GM21367 (cell line): Measurements from ENCODE around the gene GNL3.
"Not testable (repeated sequence)": the region's sequence is repeated elsewhere in the genome, so short reads cannot be mapped to it uniquely, and the experiment has no call there.

ENCODE experiments used
- ATAC-seq: cut with Tn5 transposase; IDR thresholded peaks from one replicate; pipeline ENCODE4 v1.9.1; 2021; ENCODE audit not compliant: unreplicated experiment

Gene GNL3

DNA sequence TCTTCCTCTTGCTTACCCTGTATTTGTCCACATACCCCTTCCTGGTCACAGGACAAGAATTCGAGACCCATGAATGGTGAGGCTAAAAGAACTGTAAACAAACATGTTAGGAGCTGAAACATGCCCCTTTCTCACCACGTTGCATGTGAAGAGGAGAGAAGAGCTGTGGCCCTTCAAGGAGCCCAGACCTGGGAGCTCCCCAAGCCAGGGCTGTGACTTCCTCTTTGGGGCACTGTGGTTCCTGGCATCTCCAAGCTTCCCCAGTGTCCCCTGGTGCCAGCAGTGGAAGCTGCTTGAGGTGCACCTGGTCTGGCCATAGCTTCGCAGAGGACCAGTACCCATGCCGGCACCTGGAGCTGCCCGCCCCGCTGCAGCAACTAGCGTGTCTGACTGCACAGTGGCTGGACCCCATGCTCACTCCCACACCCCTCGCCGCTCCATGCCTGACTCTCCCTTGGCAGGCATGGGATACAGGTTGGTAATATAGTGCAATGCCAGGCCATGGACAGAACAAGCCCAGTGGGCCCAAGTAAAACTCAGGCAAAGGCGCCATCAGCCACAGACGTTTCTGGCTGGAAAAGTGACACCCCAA lies 30.0 kb downstream of the GNL3 start:
- ATAC-seq, result no peak

GRCh38 chr3:52719618-52720017 lies 33.8 kb downstream of the GNL3 start:
- ATAC-seq, result no peak

GRCh38 chr3:52721002-52721729 lies 35.3 kb downstream of the GNL3 start:
- peak; percentile 70 for ATAC-seq

- no peak for ATAC-seq
Measured at GRCh38 chr3:52721730-52722008, 35.8 kb downstream of the GNL3 start.

GRCh38 chr3:52722491-52722890 lies 36.7 kb downstream of the GNL3 start:
- no peak for ATAC-seq

GRCh38 chr3:52723935-52724334 lies 38.1 kb downstream of the GNL3 start:
- ATAC-seq, result no peak

DNA sequence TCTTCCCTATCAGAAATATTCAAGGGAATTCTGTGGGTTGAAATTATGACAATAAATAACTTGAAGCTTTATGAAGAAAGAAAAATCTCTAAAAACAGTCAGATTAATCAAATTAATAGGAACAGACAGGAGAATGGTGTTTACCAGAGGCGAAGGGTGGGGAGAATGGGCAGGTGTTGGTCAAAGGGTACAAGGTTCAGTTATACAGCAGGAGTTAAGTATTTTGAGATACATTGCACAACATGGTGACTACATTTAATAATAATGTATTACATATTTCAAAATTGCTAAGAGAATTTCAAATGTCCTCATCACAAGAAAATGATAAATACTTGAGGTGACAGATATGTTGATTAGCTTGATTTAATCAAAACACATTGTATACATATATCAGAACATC lies 38.7 kb downstream of the GNL3 start:
- no peak for ATAC-seq

DNA sequence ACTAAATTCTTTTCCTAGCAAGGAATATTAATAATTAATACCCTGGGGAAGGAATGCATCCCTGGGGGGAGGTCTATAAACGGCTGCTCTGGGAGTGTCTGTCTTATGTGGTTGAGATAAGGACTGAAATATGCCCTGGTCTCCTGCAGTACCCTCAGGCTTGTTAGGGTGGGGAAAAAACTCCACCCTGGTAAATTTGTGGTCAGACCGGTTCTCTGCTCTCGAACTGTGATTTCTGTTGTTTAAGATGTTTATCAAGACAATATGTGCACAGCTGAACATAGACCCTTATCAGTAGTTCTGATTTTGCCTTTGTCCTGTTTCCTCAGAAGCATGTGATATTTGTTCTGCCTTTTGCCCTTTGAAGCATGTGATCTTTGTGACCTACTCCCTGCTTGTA lies 42.9 kb downstream of the GNL3 start:
- not testable (repeated sequence) for ATAC-seq

GRCh38 chr3:52730681-52731080 lies 44.8 kb downstream of the GNL3 start:
- no peak for ATAC-seq

DNA sequence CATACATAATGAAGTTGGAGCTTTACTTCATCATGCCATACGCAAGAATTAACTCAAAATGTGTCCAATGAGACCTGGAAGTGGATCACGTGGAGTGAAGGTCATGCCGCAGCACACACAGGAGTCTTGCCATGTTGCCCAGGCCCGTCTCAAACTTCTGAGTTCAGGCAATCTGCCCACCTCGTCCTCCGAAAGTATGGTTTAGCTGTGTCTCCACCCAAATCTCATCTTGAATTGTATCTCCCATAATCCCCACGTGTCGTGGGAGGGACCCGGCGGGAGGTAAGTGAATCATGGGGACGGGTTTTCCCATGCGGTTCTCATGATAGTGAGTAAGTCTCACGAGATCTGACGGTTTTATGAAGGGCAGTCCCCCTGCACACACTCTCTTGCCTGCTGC lies 45.8 kb downstream of the GNL3 start:
- no peak for ATAC-seq

- no peak for ATAC-seq
Measured at GRCh38 chr3:52733256-52733891, 47.5 kb downstream of the GNL3 start.

DNA sequence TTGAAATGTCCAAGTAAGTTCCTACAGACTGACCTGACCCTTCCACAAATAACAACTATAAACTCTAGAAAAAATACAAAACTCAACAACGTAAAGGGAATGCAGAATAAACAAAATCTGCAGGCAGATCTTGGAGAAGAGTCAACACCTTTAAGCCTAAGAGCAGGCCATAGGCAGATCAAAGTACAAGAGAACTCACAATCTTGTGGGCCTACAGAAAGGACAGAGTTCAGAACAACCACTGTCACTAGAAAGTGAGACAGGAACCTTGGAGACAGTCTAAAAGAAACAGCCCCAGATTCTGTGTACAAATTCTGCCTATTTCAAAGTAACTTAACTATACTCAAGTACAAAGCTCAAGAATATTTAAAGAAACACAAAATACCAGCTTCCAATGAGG lies 53.9 kb downstream of the GNL3 start:
- no peak for ATAC-seq

- ATAC-seq, result no peak
Measured at GRCh38 chr3:52742418-52743041, 56.7 kb downstream of the GNL3 start.

- ATAC-seq, result no peak
Measured at GRCh38 chr3:52743152-52743551, 57.3 kb downstream of the GNL3 start.

DNA sequence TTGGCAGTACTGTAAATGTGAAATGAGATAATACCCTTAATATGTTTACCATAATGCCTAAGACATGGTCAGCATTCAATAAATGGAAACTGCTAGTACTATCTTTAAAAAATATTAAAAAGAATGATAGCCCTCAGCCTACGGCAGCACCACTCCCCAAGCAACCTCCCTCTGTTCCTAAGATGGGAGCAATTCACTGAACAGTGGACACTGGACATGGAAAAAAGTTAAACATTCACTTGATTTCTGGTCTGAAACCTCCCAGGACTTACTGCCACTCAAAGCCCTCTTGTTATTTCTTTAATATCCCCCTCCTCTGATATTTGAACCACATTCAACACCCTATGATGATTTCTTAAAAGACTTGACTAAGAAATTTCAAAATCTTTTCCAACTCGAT lies 57.9 kb downstream of the GNL3 start:
- ATAC-seq, result no peak
